GM12872 (cell line): ENCODE data around the gene OBSCN.

ENCODE experiments used
- CTCF ChIP-seq: IDR thresholded peaks from 3 replicates; pipeline ENCODE4 v1.5.1; 2011; ENCODE audit warnings: low read depth, mild to moderate bottlenecking, low read length, moderate library complexity; ENCODE audit not compliant: insufficient read depth

Gene OBSCN

GRCh38 chr1:228264090-228264829, 56.4 kb downstream of the OBSCN start:
- TF ChIP-seq CTCF = no peak

- TF ChIP-seq CTCF = 0 out of 3 replicates have a peak, but pooled peaks have one; percentile 3
Observed at GRCh38 chr1:228265167-228265566, 57.3 kb downstream of the OBSCN start.

- no peak for TF ChIP-seq CTCF
Observed at GRCh38 chr1:228267962-228268880, 60.4 kb downstream of the OBSCN start.

GRCh38 chr1:228268881-228269265, 61.0 kb downstream of the OBSCN start:
- no peak for TF ChIP-seq CTCF

GRCh38 chr1:228270032-228270431, 62.2 kb downstream of the OBSCN start:
- TF ChIP-seq CTCF = no peak

GRCh38 chr1:228271701-228272251, 63.9 kb downstream of the OBSCN start:
- TF ChIP-seq CTCF = no peak

- no peak for TF ChIP-seq CTCF
Observed at GRCh38 chr1:228272331-228272791, 64.5 kb downstream of the OBSCN start.
